ENCODE results near the gene MGAT3.

The MGAT3 gene

DNA sequence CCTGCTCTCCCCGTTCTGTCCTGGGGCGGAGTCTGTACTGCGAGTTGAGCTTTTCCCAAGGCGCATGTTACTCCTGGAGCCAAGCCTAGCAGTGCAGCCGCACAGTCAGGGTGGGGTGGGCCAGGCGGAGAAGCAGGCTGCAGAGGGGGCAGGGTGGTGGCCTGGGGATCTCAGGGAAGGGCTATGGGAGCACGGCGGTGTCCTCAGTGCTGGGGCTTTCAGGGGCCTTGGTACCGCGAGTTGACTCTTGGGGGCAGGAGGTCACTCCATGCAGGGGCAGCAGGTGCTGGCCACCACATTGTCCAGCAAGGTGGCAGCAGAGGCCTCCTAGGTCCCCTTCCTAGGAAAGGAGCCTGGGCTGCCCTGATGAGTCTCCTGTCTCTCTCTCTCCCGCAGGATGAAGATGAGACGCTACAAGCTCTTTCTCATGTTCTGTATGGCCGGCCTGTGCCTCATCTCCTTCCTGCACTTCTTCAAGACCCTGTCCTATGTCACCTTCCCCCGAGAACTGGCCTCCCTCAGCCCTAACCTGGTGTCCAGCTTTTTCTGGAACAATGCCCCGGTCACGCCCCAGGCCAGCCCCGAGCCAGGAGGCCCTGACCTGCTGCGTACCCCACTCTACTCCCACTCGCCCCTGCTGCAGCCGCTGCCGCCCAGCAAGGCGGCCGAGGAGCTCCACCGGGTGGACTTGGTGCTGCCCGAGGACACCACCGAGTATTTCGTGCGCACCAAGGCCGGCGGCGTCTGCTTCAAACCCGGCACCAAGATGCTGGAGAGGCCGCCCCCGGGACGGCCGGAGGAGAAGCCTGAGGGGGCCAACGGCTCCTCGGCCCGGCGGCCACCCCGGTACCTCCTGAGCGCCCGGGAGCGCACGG is 30.4 kb downstream of the MGAT3 start:
- Histone ChIP-seq H3K9me2 (replicated peaks; ENCODE audit: insufficient read depth, low read length) (no peaks in the 10 kb centered on the region), H4K20me1 (ENCODE audit: low read depth, low read length) (no peaks in the 10 kb centered on the region; the same call in 1 of the 2 replicates), H3K9me3 (ENCODE audit: insufficient read depth, low read length) (no peaks in the 10 kb centered on the region), H3F3A (ENCODE audit: insufficient read depth) (peaks cover 20% of the 10 kb centered on the region), H3K4me2 (ENCODE audit: low read depth, low read length, poor library complexity, severe bottlenecking) (no peak overlapping the region), H2AFZ (ENCODE audit: low read depth, low read length, severe bottlenecking) (no peak overlapping the region), H3K4me3 (ENCODE audit: insufficient read depth, low read length, poor library complexity, severe bottlenecking) (no peak overlapping the region), H3K36me3 (ENCODE audit: low read length) (peaks cover 4% of the 10 kb centered on the region; the same call in 1 of the 2 replicates), H3K79me2 (ENCODE audit: insufficient read depth, low read length) (peaks cover 51% of the 10 kb centered on the region), H3K9ac (ENCODE audit: low read length) (no peak overlapping the region), H3K27me3 (ENCODE audit: low read length) (no peaks in the 10 kb centered on the region), H3K27ac (ENCODE audit: low read depth, low read length) (no peak overlapping the region)
- no peak for TF ChIP-seq EZH2phosphoT487 (conservative IDR thresholded peaks at IDR 0.05; ENCODE audit: low read length)
- TF ChIP-seq, protein P1, sequence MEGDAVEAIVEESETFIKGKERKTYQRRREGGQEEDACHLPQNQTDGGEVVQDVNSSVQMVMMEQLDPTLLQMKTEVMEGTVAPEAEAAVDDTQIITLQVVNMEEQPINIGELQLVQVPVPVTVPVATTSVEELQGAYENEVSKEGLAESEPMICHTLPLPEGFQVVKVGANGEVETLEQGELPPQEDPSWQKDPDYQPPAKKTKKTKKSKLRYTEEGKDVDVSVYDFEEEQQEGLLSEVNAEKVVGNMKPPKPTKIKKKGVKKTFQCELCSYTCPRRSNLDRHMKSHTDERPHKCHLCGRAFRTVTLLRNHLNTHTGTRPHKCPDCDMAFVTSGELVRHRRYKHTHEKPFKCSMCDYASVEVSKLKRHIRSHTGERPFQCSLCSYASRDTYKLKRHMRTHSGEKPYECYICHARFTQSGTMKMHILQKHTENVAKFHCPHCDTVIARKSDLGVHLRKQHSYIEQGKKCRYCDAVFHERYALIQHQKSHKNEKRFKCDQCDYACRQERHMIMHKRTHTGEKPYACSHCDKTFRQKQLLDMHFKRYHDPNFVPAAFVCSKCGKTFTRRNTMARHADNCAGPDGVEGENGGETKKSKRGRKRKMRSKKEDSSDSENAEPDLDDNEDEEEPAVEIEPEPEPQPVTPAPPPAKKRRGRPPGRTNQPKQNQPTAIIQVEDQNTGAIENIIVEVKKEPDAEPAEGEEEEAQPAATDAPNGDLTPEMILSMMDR (IDR thresholded peaks at IDR 0.05; ENCODE audit: insufficient read depth, low read length, poor library complexity, severe bottlenecking), result no peak

DNA sequence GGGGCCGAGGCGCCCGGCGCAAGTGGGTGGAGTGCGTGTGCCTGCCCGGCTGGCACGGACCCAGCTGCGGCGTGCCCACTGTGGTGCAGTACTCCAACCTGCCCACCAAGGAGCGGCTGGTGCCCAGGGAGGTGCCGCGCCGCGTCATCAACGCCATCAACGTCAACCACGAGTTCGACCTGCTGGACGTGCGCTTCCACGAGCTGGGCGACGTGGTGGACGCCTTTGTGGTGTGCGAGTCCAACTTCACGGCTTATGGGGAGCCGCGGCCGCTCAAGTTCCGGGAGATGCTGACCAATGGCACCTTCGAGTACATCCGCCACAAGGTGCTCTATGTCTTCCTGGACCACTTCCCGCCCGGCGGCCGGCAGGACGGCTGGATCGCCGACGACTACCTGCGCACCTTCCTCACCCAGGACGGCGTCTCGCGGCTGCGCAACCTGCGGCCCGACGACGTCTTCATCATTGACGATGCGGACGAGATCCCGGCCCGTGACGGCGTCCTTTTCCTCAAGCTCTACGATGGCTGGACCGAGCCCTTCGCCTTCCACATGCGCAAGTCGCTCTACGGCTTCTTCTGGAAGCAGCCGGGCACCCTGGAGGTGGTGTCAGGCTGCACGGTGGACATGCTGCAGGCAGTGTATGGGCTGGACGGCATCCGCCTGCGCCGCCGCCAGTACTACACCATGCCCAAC is 31.2 kb downstream of the MGAT3 start:
- Histone ChIP-seq H3K4me2 (ENCODE audit: low read depth, low read length, poor library complexity, severe bottlenecking) (no peak overlapping the region), H3K27me3 (ENCODE audit: low read length) (no peaks in the 10 kb centered on the region), H3K4me3 (ENCODE audit: insufficient read depth, low read length, poor library complexity, severe bottlenecking) (no peak overlapping the region), H4K20me1 (ENCODE audit: low read depth, low read length) (no peaks in the 10 kb centered on the region; the same call in 1 of the 2 replicates), H3K36me3 (ENCODE audit: low read length) (peaks cover 4% of the 10 kb centered on the region; the same call in 1 of the 2 replicates), H3F3A (ENCODE audit: insufficient read depth) (peaks cover 20% of the 10 kb centered on the region), H3K9me2 (replicated peaks; ENCODE audit: insufficient read depth, low read length) (no peaks in the 10 kb centered on the region), H2AFZ (ENCODE audit: low read depth, low read length, severe bottlenecking) (no peak overlapping the region), H3K9ac (ENCODE audit: low read length) (no peak overlapping the region), H3K79me2 (ENCODE audit: insufficient read depth, low read length) (peaks cover 44% of the 10 kb centered on the region), H3K27ac (ENCODE audit: low read depth, low read length) (no peak overlapping the region), H3K9me3 (ENCODE audit: insufficient read depth, low read length) (no peaks in the 10 kb centered on the region)
- TF ChIP-seq, protein P1 (IDR thresholded peaks at IDR 0.05; ENCODE audit: insufficient read depth, low read length, poor library complexity, severe bottlenecking), result no peak
- no peak for TF ChIP-seq EZH2phosphoT487 (conservative IDR thresholded peaks at IDR 0.05; ENCODE audit: low read length)

DNA sequence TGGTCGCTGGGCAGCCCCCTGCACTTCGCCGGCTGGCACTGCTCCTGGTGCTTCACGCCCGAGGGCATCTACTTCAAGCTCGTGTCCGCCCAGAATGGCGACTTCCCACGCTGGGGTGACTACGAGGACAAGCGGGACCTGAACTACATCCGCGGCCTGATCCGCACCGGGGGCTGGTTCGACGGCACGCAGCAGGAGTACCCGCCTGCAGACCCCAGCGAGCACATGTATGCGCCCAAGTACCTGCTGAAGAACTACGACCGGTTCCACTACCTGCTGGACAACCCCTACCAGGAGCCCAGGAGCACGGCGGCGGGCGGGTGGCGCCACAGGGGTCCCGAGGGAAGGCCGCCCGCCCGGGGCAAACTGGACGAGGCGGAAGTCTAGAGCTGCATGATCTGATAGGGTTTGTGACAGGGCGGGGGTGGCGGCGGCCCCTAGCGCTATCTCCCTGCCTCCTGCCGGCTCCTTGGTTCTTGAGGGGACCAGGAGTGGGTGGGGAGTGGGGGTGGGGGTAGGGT is 31.8 kb downstream of the MGAT3 start:
- Histone ChIP-seq H3K4me2 (ENCODE audit: low read depth, low read length, poor library complexity, severe bottlenecking) (no peak overlapping the region), H2AFZ (ENCODE audit: low read depth, low read length, severe bottlenecking) (no peak overlapping the region), H3K9me3 (ENCODE audit: insufficient read depth, low read length) (no peaks in the 10 kb centered on the region), H3K36me3 (ENCODE audit: low read length) (peaks cover 4% of the 10 kb centered on the region; the same call in 1 of the 2 replicates), H3F3A (ENCODE audit: insufficient read depth) (peaks cover 23% of the 10 kb centered on the region), H3K4me3 (ENCODE audit: insufficient read depth, low read length, poor library complexity, severe bottlenecking) (no peak overlapping the region), H3K79me2 (ENCODE audit: insufficient read depth, low read length) (peaks cover 38% of the 10 kb centered on the region), H3K27ac (ENCODE audit: low read depth, low read length) (no peak overlapping the region), H3K9ac (ENCODE audit: low read length) (no peak overlapping the region), H3K9me2 (replicated peaks; ENCODE audit: insufficient read depth, low read length) (no peaks in the 10 kb centered on the region), H4K20me1 (ENCODE audit: low read depth, low read length) (no peaks in the 10 kb centered on the region; the same call in 1 of the 2 replicates), H3K27me3 (ENCODE audit: low read length) (no peaks in the 10 kb centered on the region)
- no peak for TF ChIP-seq EZH2phosphoT487 (conservative IDR thresholded peaks at IDR 0.05; ENCODE audit: low read length)
- TF ChIP-seq, protein P1 (IDR thresholded peaks at IDR 0.05; ENCODE audit: insufficient read depth, low read length, poor library complexity, severe bottlenecking), result no peak

Measured in SU-DHL-6 (cell line).